NCI-H187 treated with DMSO at 0.1 percent for 48 hours (cell line): ENCODE measurements around the gene CABP4.

Experiments
- DNase-seq: peaks from one replicate; lab custom pipeline; 2025; lab: John Stamatoyannopoulos, UW

Gene CABP4

DNA sequence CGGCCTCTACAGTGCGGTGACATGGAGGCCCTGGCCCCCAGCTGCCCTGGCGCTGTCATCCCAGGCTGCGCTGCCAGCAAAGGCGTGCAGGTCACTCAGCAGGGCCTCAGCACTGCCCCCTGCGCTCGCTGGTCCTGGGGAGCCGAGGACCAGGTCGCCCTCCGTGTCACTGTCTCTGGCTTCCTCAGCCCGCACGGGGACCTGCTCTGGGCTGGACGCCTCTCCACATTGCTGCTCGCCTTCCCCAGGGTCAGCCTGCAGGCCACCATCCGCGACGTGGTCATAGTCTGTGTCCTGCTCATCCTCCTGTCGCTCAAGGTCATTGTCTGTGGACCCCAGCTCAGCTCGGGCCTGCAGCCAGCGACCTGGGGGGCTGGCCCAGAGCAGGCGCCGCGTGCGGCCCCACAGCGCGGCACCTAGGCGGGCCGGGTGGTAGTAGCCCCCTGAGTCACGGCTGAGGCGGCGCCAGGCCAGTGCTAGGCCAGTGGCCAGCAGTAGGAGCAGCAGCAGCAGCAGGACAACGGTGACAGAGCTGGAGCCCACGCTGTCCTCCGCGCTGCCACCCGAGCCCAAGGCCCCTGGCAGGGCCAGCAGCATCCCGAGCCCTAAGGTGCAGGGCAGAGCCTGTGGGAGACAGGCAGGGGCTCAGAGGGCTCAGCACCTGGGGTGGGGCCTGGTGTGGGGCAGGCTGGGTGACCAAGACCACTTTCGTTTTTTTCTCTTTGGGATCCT is 19.3 kb upstream of the CABP4 start:
- no peak for DNase-seq

DNA sequence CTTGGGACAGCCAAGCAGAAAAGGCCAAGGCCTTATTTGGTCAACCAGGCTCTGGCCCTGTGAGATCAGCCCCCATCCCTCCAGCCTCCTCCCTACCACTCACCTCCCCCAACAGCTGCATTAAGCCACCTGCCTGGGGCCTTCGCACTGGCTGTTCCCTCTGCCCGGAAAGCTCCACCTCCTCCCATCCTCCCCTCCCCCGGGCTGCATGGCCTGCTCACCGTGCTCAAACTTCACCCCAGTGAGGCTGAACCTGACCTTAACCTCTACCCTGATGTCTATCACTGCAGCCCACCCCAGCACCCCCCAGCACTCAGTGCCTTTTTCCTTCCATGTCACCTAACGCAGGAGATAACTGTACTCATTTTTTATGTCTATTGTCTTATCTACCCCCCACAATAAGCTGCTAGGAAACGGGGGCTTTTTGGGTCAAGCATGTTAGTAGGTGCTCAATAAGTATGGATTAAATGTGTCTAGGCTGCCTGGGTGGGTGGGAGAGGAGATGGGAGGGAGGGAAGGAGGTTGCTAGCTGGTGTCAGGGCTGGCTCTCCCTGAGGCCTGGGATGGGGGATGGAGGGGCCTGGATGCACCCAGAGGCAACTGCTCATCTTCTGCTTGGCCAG is 18.6 kb upstream of the CABP4 start:
- no peak for DNase-seq

DNA sequence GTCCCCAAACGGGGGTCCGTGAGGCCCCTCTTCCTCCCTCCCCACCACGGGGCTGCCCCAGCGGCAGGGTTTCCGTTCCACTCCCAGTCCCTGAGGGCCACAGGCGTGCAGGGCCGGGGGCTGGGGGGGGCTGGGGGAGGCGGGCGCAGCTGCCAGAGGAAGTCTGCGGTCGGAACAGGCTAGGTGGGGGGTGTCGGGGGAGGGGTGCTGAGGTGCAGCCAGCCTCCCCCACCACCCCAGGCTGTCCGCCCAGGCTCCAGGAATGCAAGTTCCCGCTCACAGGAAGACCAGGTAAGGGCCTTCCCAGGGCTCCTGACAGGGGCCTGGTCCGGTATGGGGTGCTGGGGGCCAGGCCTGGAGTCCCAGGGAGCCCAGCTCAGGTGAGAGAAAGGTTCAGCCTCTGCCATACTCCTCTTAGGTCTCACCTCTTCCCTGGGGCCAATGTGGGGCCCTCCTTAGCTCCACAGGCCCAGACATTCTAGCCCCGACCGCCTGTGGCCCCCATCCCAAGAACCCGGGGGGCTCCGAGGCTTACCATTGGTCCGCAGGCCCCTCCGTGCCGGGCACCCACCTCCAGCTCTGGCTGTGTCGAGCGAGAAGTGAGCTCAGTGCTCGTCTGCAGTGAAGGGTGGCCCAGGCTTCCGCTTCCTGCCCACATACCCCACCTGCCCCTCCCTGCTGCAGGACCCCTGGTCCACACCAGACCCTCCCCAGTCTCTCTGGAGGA is 17.9 kb upstream of the CABP4 start, which contains the start of gene PTPRCAP:
TSS of gene PTPRCAP (minus strand) at position 601 of the 727 bp plus-strand sequence. CDS start at position 538, 63 bp downstream.
- DNase-seq, result no peak

DNA sequence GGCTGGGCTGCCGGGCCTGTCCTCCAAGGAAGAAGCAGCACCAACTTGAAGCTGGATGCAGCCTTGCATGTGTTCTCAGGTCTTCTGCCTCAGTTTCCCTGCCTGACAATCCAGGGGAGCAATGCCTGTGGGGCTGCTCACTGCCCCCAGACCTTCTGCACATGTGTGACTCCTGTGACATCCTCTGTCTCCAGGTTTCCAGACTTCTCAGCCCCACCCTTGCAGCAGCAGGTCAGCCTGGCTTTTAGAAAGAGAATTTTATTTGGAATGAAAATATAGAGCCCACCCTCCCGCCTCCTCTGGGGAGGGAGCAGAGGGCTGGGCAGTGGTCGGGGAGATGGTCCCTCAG is 17.4 kb upstream of the CABP4 start:
- DNase-seq, result no peak

DNA sequence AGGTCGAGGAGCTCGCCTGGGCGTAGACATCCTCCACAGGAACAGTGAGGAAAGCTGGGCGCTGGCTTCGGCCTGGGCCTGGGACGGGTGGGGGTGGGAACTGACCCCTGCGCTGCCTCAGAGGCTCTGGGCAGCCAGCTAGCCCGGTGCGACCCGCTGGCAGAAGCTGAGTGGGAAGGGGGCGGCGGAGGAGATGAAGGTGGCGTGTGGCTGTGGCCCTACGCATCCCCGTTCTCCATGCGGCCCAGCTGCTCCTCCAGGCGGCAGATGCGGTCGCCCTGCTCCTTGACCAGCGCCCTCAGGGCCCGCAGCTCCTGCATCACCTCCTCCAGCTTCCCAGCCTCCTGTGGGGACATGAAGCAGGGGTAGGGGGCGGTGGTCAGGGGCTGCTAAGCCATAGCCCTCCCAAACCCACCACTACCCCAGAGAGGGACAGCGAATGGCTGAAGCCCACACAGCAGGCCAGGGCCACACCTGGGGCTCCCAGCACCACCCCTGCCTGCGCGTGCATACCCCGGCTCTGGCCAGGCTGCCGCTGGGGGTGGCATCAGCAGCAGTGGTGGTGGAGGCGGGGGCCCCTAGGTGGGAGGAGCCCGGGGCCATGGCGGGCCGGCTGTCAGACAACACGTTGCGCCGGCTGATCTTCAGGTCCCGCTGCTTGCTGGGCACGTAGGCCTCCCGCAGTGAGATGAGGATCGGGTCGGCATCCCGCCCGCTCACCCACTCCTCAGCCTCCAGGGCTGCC is 16.8 kb upstream of the CABP4 start:
- DNase-seq, result no peak

DNA sequence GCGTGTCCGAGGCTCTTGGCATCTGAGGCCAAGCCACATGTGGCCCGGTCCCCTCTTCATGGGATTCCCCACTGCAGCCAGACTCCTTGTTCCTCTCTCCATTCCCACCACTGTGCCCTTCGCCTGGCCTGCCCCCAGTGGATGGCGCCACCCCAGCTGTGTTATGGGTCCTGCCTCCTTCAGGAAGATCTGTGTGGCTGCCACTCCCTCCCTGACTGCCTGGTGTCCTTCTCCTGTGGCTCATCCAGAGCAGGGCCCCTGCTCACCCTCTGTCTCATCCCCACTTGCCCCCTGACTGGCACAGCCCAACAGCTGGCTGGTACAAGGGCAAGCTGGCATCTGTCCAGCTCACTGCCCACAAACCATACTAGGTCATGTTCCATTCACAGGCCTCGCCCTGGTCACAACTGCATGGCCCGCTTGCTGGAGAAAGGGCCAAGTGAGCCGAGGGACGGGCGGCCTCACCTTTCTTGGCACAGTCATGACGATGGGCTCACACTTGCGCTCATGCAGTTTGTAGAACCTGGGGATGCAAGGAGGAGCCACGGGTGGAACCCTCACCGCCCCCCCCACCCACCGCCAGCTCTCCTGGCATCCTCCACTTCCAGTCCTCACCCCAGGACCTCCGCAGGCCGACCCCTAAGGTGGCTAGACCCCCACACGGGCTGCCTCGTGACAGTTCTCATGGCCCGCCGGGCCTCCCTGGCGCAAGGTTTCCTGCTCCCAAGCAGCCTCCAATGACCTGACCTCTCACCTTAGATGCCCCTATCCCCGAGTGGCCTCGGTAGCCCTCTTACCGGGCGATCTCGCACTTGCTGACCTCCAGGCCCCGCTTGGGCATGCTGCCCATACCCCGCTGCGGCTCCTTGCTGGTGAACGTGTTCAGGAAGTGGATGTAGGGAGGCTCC is 15.6 kb upstream of the CABP4 start:
- no peak for DNase-seq

DNA sequence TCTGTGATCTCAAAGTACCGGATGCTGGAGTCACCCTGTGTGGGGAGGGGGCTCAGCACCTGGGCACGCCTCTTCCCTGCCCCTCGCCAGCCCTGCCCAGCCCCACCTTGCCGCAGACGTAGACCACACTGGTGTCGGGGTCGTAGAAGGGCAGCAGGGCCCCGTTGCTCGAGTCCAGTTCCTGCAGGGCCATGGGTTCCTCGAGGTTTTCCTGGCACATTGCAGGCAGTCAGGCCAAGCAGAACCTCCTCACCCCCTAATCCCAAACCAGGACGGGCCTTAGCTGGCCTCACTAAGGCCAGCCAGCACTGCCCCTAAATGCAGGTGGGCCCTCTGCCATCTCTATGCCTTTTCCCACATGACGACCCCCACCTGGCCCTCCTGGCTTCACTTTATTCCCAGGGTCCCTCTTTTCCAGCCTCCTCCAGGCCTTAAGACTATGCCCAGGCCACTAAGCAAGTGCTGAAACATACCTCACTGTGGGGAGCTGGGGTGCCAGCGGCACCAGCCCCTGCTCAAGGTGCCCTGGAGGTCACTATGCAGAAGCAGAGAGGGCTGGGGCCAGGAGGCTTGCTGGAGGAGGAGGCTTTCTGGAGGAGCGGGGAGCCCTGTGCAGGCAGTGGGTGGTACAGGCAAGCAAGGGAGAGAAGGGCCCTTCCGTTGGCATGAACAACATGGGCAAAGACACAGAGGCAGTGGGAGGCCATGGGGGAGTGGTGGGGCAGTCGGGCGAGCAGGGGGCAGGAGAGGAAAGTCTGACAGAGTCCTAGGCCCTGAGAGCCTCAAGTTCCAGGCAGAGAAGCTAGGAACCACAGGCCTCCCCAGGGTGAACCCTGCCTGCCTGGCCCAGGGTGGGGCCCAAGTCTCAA is 14.7 kb upstream of the CABP4 start:
- no peak for DNase-seq

DNA sequence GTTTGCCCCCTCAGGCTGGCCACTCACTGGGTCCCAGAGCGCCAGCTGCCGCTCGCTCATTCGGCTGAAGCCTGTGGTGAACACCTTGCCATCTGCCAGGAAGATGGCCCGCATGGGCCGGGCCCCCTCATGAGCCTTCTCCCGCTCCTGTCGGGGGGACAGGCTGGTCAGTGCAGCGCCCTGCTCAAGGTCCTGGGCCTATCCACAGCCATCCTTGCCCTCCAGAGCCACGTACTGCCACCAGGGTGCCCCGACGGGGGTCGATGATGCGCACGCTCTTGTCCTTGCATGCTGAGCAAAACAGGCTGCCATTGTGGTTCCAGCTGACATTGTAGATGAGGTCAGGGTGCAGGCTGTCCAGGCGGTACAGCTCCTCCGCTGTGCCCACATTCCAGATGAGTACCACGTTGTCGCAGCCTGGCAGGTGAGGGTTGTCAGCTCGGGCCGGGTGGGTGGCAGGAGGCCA is 14.0 kb upstream of the CABP4 start:
- DNase-seq, result no peak

DNA sequence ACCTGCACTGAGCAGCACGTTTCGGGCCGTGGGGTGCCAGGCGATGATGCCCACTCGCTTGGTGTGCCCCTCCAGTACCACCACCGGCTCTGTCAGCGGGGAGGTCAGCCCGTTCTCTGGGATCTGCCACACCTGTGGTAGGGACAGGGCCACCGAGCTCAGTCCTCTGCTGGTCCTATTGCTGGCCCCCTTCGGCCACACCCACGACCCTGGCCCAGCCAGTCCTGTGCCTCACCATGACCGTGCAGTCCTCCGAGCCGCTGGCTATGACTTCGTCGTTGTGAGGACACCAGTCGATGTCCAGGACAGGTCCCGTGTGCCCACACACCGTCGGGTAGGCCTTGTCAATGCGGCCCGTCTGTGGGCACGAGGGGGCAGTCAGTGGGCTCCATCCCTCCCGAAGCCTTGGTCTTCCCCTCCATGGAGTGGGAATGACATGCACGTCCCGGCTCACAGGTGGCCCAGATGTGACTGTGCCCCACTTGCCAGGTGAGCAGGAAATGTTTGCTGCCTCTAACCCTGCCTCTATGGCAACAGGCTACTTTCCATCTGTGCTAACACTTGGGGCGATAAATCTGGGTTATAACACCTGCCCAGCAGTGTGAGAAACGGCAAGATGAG is 13.3 kb upstream of the CABP4 start:
- DNase-seq, result no peak

DNA sequence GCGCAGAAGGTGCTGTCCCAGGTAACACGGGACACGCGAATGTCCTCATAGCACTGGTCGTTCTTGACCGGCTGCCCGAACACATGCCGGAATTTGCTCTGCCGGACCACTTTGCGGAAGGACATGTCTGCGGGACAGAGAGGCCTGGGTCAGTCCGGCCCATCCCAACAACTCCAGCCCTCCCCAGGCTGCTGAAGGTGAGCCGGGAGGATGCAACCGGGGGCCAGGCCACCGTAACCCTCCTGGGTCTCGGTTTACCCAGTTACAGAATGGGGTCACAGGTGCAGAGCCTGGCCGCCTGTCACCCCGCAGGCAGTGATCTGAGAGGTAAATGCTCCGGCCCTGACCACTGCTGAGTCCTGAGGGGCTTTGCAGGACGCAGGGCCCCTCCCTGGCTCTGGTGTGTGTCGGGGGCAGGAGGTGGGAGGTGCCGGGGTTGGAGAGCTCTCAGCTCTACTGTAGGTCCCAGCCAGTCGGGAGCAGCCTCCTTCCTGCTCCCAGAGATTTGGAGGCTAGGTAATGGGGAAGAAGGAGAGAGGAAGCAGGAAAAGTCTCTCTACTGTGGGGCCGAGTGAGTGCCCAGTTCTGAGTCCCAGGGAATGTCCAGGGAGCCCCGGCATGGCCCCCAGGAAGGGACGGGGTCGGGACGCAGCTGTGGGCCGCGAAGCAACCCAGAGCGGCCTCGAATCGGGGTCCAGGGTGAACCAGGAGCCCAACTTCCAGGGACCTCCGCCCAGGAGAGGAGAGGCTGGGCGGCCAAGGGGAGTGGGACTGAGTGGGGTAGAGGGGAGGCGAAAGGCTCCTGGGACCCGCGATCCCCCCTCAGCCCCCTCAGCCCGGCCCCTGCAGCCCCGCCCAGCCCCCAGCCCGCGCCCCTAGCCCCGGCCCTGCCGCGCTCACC is 12.4 kb upstream of the CABP4 start:
- no peak for DNase-seq

DNA sequence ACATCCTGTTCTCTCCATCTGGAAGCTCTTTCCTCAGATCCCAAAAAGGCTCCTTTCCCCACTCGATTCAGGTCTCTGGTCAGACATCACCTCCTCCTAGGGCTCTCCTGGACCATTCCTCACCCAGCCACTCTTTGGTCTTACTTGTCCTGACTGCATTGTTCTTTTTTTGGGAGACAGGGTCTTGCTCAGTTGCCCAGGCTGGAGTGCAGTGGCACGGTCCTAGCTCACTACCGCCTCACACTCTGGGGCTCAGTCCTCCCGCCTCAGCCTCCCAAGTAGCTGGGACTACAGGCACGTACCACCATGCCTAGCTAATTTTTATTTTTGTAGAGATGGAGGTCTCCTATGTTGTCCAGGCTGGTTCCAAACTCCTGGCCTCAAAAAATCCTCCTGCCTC is 9.6 kb upstream of the CABP4 start:
- no peak for DNase-seq

DNA sequence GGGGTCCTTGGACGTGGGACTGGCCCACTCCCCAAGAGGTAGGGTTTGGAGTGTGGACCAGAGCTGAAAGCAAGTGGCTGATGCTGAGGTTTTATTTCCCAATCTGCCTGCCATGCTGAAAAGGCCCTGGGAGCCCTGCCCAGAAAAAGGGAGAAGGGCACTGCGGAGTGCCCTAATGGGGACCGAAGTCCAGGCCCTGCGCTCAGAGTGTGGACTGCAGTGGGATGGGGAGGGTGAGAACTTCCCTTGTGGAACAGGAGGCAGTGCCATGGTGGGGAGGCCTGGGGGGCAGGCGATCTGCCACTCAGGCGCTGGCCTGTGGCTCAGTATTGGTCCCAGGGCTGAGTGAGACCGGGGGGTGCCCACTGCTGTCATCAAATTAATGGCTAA is 6.9 kb upstream of the CABP4 start:
- DNase-seq, result no peak

DNA sequence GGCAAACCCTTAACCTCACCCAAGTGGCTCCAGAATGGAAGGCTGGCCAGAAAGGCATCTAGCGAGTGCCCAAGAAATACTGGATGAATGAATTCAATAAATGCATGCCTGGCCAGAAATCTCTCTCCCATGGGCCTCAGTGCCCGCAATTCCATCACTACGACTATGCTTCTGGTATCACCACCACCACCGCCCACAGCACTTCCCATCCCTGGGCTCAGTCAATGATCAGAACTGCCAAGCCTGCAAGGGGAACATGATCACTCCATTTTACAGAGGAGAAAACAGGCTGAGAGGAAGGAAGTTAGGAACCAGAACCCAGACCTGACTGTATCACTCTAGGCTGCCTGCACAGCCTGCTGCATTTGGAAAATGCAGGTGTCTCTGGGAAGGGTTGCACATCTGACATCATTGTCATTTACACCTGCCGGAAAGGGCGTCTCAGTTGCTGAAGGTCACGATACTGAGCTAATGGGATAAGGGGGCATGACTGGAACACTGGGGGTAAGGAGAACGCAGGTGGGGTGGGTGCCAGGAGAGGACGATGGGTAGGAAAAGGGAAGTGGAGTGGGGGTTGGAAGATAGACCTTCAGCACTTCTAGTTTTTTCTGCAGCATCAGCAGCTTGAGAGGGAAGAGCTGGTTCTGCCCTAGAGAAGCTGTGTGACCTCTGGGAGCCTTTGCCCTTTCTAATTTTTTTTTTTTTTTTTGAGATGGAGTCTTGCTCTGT is 5.9 kb upstream of the CABP4 start:
- DNase-seq, result no peak

DNA sequence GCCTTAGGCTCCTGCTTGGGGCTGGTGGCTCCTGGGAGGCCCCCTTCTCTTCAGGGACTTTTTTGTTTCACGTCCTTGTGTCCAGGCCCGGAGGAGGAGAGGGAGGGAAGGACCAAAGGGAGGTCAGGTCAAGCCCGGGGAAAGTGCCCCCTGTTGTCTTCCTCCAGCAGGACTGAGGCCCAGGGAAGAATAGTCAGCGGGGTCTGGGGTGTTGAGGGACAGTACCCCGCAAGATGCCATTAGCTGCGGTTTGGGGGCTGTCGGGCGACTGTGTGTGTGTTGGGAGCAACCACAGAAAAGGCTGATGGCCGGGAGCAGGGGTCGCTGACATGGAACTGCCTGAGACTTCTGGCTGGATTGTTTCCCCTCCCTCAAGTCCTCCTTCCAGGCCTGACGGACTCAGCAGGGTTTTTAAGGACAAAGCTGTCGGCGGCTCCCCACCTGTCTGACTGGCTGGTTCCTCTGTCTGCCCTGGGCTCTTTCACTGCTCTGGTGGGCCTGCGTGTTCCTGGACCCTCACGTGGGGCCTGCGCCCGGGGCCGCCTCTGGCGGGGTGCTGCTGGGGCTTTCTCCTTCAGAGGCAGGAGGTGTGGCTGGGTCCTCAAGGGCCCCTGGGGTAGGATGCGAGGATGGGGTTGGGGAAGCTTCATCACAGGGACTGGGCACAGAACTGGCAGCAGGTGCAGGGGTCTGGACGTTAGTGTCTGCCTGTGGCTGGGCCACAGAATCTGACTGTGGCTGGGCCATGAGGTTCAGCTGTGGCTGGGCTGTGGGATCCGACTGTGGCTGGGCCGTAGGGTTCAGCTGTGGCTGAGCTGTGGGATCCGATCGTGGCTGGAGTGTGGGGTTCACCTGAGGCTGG is 4.1 kb upstream of the CABP4 start:
- no peak for DNase-seq

DNA sequence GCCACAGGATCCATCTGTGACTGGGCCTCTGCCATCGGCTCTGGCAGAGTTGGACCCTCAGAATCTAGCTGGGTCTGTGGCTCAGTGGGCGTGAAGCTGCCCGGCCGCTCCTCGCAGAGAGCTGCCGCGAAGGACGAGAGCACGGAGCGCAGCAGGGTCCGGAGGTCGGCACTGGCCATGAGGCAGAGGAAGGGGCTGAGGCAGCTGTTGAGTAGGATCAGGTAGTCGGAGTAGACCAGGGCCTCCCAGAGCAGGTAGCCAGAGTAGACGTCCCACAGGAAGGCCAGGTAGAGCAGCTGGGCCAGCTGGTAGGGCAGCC is 3.5 kb upstream of the CABP4 start:
- DNase-seq, result no peak

DNA sequence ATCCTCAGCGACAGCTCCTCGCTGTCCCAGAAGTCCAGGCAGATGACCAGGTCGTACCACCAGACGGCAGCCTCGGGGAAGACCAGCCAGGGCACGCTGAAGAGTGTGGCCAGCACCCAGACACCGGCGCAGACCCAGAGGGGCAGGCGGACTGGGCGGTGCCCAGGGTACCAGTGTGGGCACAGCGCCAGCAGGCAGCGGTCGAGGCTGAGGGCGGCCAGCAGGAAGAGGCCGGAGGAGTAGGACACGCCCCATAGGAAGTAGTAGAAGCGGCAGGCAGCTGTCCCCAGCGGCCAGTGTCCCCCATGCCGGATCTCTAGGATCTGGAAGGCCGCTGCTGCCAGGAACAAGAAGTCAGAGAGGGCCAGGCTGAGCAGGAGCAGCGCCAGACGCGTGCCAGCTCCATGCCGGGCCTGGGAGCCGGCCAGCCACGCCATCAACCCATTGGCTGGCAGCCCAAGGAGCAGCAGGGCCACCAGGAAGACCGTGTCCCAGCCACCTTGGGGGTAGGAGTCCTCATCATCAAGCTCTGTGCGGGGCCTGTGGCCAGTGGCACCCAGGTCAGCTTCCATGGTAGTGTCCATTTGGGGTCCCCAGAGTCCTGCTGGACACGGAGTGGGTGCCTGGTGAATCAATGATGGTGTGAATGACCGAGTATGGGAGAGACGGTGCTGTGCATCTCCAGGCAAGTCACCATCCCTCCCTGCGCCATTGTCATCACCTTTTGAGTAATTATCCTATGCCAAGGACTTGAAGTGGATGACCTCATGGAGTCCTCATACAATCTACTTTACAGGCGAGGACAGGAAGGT is 2.8 kb upstream of the CABP4 start, which contains the start of gene GPR152:
TSS of gene GPR152 (minus strand) at position 589 of the 812 bp plus-strand sequence. CDS start at position 584, 5 bp downstream.
- no peak for DNase-seq
